A673 (cell line): ENCODE measurements around the gene SPSB1. TPM values are rescaled to one million over a fixed set of nuclear protein-coding genes. Genes with fewer than 3 reads are reported as not detected.
A peak's percentile ranks its signal among the peaks of the same experiment; 100 is the strongest.

ENCODE experiments used
- BruUV-seq: library from RNA; stranded (reverse); fragments of 400-500 nt; replicated peaks from 2 replicates; lab custom pipeline; 2021; lab: Mats Ljungman, UMichigan
- CTCF ChIA-PET: fragments of 300-600 bp; sonication (Branson Sonifier 250); formaldehyde crosslinking; loops from one replicate; lab custom pipeline; 2022; ENCODE audit warnings: antibody characterized with exemption; lab: Charles Lee
- POLR2A ChIA-PET: fragments of 300-600 bp; sonication (Branson Sonifier 250); formaldehyde crosslinking; loops from one replicate; lab custom pipeline; 2022; ENCODE audit warnings: antibody characterized with exemption; ENCODE audit not compliant: low non-redundant PET; lab: Charles Lee
- DNase-seq: peaks from one replicate; pipeline ENCODE4 v3.0.0-alpha.2; 2015; ENCODE audit warnings: low spot score
- H3K27ac ChIP-seq: fragments of 200-600 bp; sonication (generic); 2 replicates; pipeline ENCODE4 v1.5.1; 2016; ENCODE audit warnings: mixed run types, low read depth, mild to moderate bottlenecking, mixed read lengths, antibody characterized with exemption, low read length; ENCODE audit not compliant: poor library complexity, severe bottlenecking
- H3K27me3 ChIP-seq: fragments of 200-600 bp; sonication (generic); replicated peaks from 2 replicates; pipeline ENCODE4 v1.6.1; 2017; ENCODE audit warnings: mixed run types, low read depth, mild to moderate bottlenecking, mixed read lengths, antibody characterized with exemption, low read length; ENCODE audit not compliant: insufficient read depth, poor library complexity
- H3K36me3 ChIP-seq: fragments of 200-600 bp; sonication (generic); 2 replicates; pipeline ENCODE4 v1.6.1; 2016; ENCODE audit warnings: mixed run types, mild to moderate bottlenecking, mixed read lengths, antibody characterized with exemption, low read length; ENCODE audit not compliant: insufficient read depth, poor library complexity, severe bottlenecking
- H3K4me1 ChIP-seq: fragments of 200-600 bp; sonication (generic); 2 replicates; pipeline ENCODE4 v1.6.1; 2017; ENCODE audit warnings: mixed run types, mild to moderate bottlenecking, mixed read lengths, antibody characterized with exemption, low read length; ENCODE audit not compliant: insufficient read depth, poor library complexity, severe bottlenecking
- H3K4me3 ChIP-seq: fragments of 200-600 bp; sonication (generic); 2 replicates; pipeline ENCODE4 v1.5.1; 2016; ENCODE audit warnings: low read depth, mixed run types, mild to moderate bottlenecking, mixed read lengths, low read length; ENCODE audit not compliant: poor library complexity, severe bottlenecking
- H3K9me3 ChIP-seq: fragments of 200-600 bp; sonication (generic); 2 replicates; pipeline ENCODE4 v1.6.1; 2016; ENCODE audit warnings: mixed run types, low read depth, mild to moderate bottlenecking, mixed read lengths, antibody characterized with exemption, low read length; ENCODE audit not compliant: poor library complexity, severe bottlenecking
- CTCF ChIP-seq: fragments of 300-800, 200-600 bp; sonication (generic); conservative IDR thresholded peaks from 2 replicates; pipeline ENCODE4 v1.5.1; 2017; ENCODE audit warnings: low read depth, mild to moderate bottlenecking, antibody characterized with exemption, low read length, moderate library complexity, mixed read lengths
- EZH2 ChIP-seq: fragments of 200-600 bp; sonication (generic); IDR thresholded peaks from 2 replicates; pipeline ENCODE4 v1.6.1; 2017; ENCODE audit warnings: borderline replicate concordance, low read depth, mild to moderate bottlenecking, mixed read lengths, antibody characterized with exemption, low read length; ENCODE audit not compliant: poor library complexity, severe bottlenecking
- intact Hi-C: fragments of 100-400 bp; cut with micrococcal nuclease; formaldehyde crosslinking; loops from one replicate; pipeline ENCODE4 v1.10.0; 2022; ENCODE audit not compliant: unreplicated experiment
- total RNA-seq: library from RNA; stranded (reverse); gene quantifications from 2 replicates; pipeline ENCODE4 v1.2.3, GENCODE V29; 2021

SPSB1 gene
- total RNA-seq, 1 experiment from 2014 or later = 11.8 TPM

GRCh38 chr1:9280015-9280860 lies 12.5 kb upstream of the SPSB1 start:
- no peak for TF ChIP-seq CTCF
- TF ChIP-seq EZH2 = no peak
- Histone ChIP-seq H3K4me3 (no peak overlapping the region), H3K9me3 (no peaks in the 10 kb centered on the region), H3K27ac (no peak overlapping the region), H3K4me1 (peaks cover 6% of the 10 kb centered on the region), H3K27me3 (no peaks in the 10 kb centered on the region), H3K36me3 (no peaks in the 10 kb centered on the region)
- intact Hi-C loops = no loop called here
- peak; percentile 69 for DNase-seq
- no TSS peak for BruUV-seq
- ChIA-PET POLR2A (no interaction called here), CTCF (no interaction called here)

DNA sequence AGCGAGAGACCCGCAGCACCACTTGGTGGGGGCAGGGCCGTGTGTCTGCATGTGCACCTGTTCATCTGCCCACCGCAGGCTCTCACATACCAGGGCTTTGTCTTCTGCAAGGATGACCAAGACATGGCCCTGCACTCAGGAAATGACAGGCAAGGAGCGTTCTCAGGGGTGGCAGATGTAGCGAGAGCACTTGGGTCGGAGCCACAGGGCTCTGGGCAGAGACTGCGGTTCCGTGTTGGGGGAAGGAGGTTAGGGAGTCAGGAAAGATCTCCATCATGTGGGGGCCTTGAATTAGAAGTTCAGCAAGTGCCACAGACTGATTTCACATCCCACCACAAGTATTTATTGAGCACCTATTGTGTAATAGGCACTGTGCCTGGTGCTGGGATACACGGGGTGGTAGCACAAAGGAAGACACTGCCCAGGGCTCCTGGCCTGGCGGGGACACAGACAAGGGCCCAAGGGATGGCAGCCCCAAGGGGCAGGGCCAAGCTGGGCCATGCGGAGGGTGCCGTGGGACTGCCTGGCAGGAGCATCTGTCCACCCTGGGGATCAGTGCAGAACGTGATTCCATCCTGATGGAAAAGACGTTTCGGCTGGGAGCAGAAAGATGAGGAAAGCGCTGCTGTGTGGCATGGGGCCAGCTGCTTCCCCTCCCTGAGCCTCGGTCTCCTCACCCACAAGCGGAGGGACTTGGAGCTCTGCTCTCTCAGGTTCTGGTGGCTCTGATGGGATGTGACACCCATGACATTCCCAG lies 11.4 kb upstream of the SPSB1 start:
- CTCF ChIA-PET = interaction anchor here (0.6 kb wide), 1 partner anchor 189 kb away, joined by 8 read pairs; no protein-coding TSS in a partner anchor
- Histone ChIP-seq H3K36me3 (no peaks in the 10 kb centered on the region), H3K9me3 (no peaks in the 10 kb centered on the region), H3K4me3 (no peak overlapping the region), H3K4me1 (peaks cover 6% of the 10 kb centered on the region), H3K27ac (no peak overlapping the region), H3K27me3 (no peaks in the 10 kb centered on the region)
- BruUV-seq = no TSS peak
- intact Hi-C loops = no loop called here
- DNase-seq = no peak
- POLR2A ChIA-PET = no interaction called here
- TF ChIP-seq CTCF (no peak), EZH2 (no peak)

DNA sequence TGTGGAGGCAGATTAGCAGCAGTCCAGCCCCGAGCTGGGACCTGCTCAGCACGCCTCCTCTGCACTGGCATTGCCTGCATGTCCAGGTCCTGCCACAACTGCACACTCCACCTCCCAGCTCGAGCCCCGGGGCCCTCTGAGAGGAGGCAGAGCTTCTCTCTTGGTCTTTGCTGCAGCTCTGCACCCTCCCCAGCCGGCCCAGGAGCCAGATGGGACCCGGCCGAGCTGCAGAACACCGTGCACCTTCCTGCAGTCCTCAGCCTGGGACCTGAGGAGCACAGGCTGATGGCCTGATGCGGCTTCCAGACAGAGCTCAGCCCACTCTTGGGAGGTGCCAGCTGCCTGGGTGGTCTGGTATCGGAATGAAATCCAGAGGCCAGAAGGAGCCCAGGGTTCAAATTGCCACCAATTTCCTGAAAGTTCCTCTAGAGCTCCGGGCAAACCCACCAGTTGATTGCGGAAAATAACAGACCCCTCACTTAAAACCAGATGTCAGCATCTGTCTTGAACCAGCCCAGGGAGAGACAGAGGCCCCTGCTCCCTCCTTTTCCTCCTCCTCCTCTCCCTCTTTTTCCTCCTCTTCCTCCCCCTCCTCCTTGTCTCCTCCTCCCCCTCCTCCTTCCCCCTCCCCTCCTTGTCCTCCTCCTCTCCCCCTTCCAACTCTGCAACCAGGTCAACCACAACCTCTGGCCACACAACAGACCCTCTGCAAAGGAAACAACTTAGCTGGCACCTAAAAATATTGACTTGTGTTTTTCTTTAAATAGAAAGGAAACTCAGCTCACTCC lies 10.6 kb upstream of the SPSB1 start:
- intact Hi-C loops = no loop called here
- no peak overlapping the region for H3K27ac ChIP-seq
- no peak overlapping the region for H3K4me3 ChIP-seq
- H3K4me1 ChIP-seq = peaks cover 6% of the 10 kb centered on the region
- no TSS peak for BruUV-seq
- H3K9me3 ChIP-seq = no peaks in the 10 kb centered on the region
- H3K36me3 ChIP-seq = no peaks in the 10 kb centered on the region
- POLR2A ChIA-PET = no interaction called here
- no peak for TF ChIP-seq CTCF
- TF ChIP-seq EZH2 = no peak
- no peaks in the 10 kb centered on the region for H3K27me3 ChIP-seq
- CTCF ChIA-PET = interaction anchor here (0.7 kb wide), 1 partner anchor 209 kb away, joined by 3 read pairs; no protein-coding TSS in a partner anchor
- DNase-seq = no peak
